Measurements from ENCODE around the gene DNAJA1.
"Not testable (repeated sequence)": the region's sequence is repeated elsewhere in the genome, so short reads cannot be mapped to it uniquely, and the experiment has no call there.

The DNAJA1 gene

GRCh38 chr9:33080534-33080933, 55.5 kb downstream of the DNAJA1 start:
- no peak for DNase-seq (ENCODE audit: low read depth in 2 of 2, low spot score in 1 of 2)

- peak in 1 of 2 donors; percentile 23 for DNase-seq (ENCODE audit: low read depth in 2 of 2, low spot score in 1 of 2)
Measured at GRCh38 chr9:33081128-33081851, 56.2 kb downstream of the DNAJA1 start.

- DNase-seq (ENCODE audit: low read depth in 2 of 2, low spot score in 1 of 2), result no peak
Measured at GRCh38 chr9:33082128-33082527, 57.1 kb downstream of the DNAJA1 start.

GRCh38 chr9:33082538-33083326, 57.7 kb downstream of the DNAJA1 start:
- DNase-seq (ENCODE audit: low read depth in 2 of 2, low spot score in 1 of 2), result no peak

GRCh38 chr9:33085672-33086071, 60.6 kb downstream of the DNAJA1 start:
- DNase-seq (ENCODE audit: low read depth in 2 of 2, low spot score in 1 of 2), result not testable (repeated sequence)
